Measurements from ENCODE around the gene HLA-DPA1. TPM values are rescaled to one million over a fixed set of nuclear protein-coding genes. Genes with fewer than 3 reads are reported as not detected.

HLA-DPA1 gene
- total and polyA plus RNA-seq, 10 of the 15 experiments (the other 5 are each of a cell fraction or from before 2014, with no cell fraction given): 508 to 1,640 (median 829) TPM

DNA sequence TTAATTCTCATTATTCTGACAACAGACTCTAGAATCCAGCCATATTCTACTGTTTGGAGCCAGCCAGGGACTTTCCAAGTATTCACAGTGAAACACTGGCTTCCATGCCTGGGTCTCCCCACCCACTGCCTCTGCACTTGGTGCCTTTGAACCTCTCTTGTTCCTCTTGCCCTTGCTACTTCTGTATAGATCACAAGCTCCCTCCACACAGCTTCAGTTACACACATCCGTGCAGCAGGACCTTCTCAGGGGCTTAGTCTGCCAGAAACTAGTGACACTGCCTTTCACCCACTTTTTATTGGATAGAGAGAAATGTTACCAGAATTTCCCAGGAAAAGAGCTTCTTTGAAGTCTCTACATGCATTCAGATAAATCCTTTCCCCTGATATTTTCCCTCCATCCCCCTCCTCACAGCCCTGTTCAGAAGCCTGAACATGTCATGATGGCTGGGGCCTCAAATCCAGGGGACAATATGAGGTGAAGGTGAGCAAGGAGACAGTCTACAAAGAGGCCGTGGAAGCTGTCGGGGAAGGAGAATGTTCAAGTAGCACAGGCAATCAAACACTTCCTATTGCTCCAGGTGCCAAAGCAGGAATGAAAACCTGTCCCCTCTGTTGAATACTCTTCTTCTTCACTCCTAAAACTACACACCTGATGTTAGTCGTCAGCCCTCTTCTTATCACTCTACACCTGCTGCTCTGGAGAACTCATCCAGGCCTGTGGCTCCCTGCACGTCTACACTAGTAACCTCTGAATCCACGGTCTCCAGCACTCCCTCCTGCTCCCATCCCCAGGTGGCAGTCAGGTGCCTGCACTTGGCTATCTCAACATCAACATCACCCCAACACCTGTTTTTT lies 43.9 kb downstream of the HLA-DPA1 start (continued):
- TF ChIP-seq KDM1A (IDR thresholded peaks at IDR 0.05; ENCODE audit: borderline replicate concordance): no peak
- TF ChIP-seq BRCA1 (IDR thresholded peaks at IDR 0.05; ENCODE audit: low read depth, low read length): no peak
- TF ChIP-seq MYC (IDR thresholded peaks at IDR 0.05; ENCODE audit: insufficient read depth, insufficient read length, insufficient replicate concordance, low read length, severe bottlenecking): no peak
- TF ChIP-seq HDAC6 (IDR thresholded peaks at IDR 0.05; ENCODE audit: unreplicated experiment): peak; percentile 29
- TF ChIP-seq, protein P1, sequence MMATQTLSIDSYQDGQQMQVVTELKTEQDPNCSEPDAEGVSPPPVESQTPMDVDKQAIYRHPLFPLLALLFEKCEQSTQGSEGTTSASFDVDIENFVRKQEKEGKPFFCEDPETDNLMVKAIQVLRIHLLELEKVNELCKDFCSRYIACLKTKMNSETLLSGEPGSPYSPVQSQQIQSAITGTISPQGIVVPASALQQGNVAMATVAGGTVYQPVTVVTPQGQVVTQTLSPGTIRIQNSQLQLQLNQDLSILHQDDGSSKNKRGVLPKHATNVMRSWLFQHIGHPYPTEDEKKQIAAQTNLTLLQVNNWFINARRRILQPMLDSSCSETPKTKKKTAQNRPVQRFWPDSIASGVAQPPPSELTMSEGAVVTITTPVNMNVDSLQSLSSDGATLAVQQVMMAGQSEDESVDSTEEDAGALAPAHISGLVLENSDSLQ (IDR thresholded peaks at IDR 0.05): no peak
- TF ChIP-seq EP300 (IDR thresholded peaks at IDR 0.05; ENCODE audit: borderline replicate concordance in 1 of 2, control insufficient read depth in 1 of 2, low read depth in 2 of 2, low read length in 2 of 2): peak; percentile 86 to 88
- no peak for TF ChIP-seq ZNF384 (IDR thresholded peaks at IDR 0.05; ENCODE audit: borderline replicate concordance, low read depth, low read length)
- TF ChIP-seq CREB1 (IDR thresholded peaks at IDR 0.05; ENCODE audit: low read depth): peak; percentile 98
- TF ChIP-seq TCF3 (IDR thresholded peaks at IDR 0.05; ENCODE audit: borderline replicate concordance, insufficient read depth, low read depth, low read length): peak; percentile 55; the same call in 1 of the 2 replicates

Measured in GM12878 (cell line).